Neural progenitor cell (in vitro differentiated cells): Measurements from ENCODE around the gene MYOF.

Source experiments
- EZH2 ChIP-seq: fragments of 200-600 bp; sonication (generic); IDR thresholded peaks from 2 replicates; pipeline ENCODE4 v1.6.1; 2017; ENCODE audit warnings: antibody characterized with exemption, mild to moderate bottlenecking, moderate library complexity
- TF ChIP-seq, protein P1 (sequence below): fragments of 200-600 bp; sonication (generic); IDR thresholded peaks from 2 replicates; pipeline ENCODE4 v1.5.1; 2017; ENCODE audit warnings: antibody characterized with exemption, mild to moderate bottlenecking

DNA sequence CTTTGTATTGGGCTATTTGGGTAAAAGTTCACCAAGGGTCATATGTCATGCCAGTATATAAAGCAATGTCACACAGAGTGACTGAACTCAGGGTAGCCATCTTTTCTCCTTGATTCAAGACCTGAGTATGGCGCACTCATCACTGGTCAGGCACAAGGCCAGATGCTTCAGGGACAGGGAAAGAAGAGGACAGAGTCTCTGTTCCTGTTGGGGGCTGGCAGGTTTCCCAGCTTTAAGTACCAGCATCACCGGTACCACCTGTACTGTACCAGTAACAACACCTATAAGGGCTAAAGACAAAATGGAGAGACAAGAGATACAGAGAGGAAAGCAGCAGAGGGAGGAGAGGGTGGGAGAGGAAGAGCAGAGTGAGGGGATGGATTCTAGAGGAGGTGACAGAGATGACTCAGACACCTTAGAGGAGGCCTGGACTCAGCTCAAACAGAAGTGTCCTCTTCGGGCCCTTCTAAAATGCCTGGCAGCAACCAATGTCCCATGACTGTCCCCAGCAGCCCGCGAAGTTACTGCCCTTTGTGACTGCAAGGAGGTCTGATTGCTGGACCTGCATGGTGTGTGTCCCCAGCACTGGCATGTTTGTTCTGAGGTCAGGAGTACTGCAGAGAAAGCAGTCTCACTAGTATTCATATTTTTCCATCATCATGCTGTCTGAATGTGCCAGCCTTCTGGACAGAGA, 191.3 kb downstream of the MYOF start:
- TF ChIP-seq EZH2, result no peak
- TF ChIP-seq, protein P1, sequence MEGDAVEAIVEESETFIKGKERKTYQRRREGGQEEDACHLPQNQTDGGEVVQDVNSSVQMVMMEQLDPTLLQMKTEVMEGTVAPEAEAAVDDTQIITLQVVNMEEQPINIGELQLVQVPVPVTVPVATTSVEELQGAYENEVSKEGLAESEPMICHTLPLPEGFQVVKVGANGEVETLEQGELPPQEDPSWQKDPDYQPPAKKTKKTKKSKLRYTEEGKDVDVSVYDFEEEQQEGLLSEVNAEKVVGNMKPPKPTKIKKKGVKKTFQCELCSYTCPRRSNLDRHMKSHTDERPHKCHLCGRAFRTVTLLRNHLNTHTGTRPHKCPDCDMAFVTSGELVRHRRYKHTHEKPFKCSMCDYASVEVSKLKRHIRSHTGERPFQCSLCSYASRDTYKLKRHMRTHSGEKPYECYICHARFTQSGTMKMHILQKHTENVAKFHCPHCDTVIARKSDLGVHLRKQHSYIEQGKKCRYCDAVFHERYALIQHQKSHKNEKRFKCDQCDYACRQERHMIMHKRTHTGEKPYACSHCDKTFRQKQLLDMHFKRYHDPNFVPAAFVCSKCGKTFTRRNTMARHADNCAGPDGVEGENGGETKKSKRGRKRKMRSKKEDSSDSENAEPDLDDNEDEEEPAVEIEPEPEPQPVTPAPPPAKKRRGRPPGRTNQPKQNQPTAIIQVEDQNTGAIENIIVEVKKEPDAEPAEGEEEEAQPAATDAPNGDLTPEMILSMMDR, result no peak
